Lung (tissue), 12 donors: ENCODE results near the gene PHC3. TPM values are rescaled to one million over a fixed set of nuclear protein-coding genes. Genes with fewer than 3 reads are reported as not detected.
"Not testable (repeated sequence)": the region's sequence is repeated elsewhere in the genome, so short reads cannot be mapped to it uniquely, and the experiment has no call there.

Experiments
- ATAC-seq: fragments of 200-7000 bp; cut with Tn5 transposase; one replicate; pipeline ENCODE4 v1.9.1; 2020; ENCODE audit warnings: moderate number of reproducible peaks; ENCODE audit not compliant: insufficient read depth, low FRiP score
- DNase-seq, 3 donors: peaks; one replicate each; pipeline ENCODE4 v3.0.0-alpha.2; 2013 to 2017
- H3K27ac ChIP-seq, 2 donors: one replicate each; pipeline ENCODE4 v1.5.1; 2013; ENCODE audit warnings: mild to moderate bottlenecking in 2 of 2, moderate library complexity in 2 of 2, control low read depth in 1 of 2, inconsistent platforms in 1 of 2, low read depth in 1 of 2, low read length in 1 of 2
- H3K27me3 ChIP-seq, 3 donors: one replicate each; pipeline ENCODE4 v1.5.1; 2013; ENCODE audit warnings: low read length in 2 of 3; ENCODE audit not compliant: control insufficient read depth in 3 of 3, insufficient read depth in 3 of 3
- H3K36me3 ChIP-seq, 4 donors: one replicate each; pipeline ENCODE4 v1.5.1; 2013; ENCODE audit warnings: low read length in 4 of 4, mild to moderate bottlenecking in 1 of 4, moderate library complexity in 1 of 4; ENCODE audit not compliant: control insufficient read depth in 4 of 4, insufficient read depth in 4 of 4
- H3K4me1 ChIP-seq, 5 donors: one replicate each; pipeline ENCODE4 v1.5.1; 2013; ENCODE audit warnings: low read length in 5 of 5, mild to moderate bottlenecking in 2 of 5, moderate library complexity in 1 of 5; ENCODE audit not compliant: control insufficient read depth in 5 of 5, insufficient read depth in 5 of 5
- H3K4me3 ChIP-seq: one replicate; pipeline ENCODE4 v1.5.1; 2013; ENCODE audit warnings: mild to moderate bottlenecking, control low read depth, moderate library complexity
- H3K9ac ChIP-seq, 2 donors: one replicate each; pipeline ENCODE4 v1.5.1; 2013; ENCODE audit warnings: low read length in 2 of 2, control low read depth in 1 of 2; ENCODE audit not compliant: insufficient read depth in 1 of 2
- H3K9me3 ChIP-seq, 4 donors: one replicate each; pipeline ENCODE4 v1.5.1; 2013; ENCODE audit warnings: low read length in 3 of 4, mild to moderate bottlenecking in 1 of 4, moderate library complexity in 1 of 4; ENCODE audit not compliant: control insufficient read depth in 4 of 4, insufficient read depth in 3 of 4
- WGBS, 2 donors: extraction: QIAGEN DNeasy Blood & Tissue Kit; methylation state at CpG; one replicate each; pipeline ENCODE4 v1.1.7; 2013; 5-methylcytosine and 5-hydroxymethylcytosine counted together
- polyA plus RNA-seq, 2 donors: library from polyadenylated mRNA; stranded (reverse); fragments of 200-250 nt; gene quantifications; one replicate each; pipeline ENCODE4 v1.2.1, GENCODE V29; 2013
- total RNA-seq, 2 donors: library from RNA; depleted of rRNA in 1 of 2; stranded (reverse); fragments of >200 nt in 1 of 2; gene quantifications; one replicate each; pipeline ENCODE4 v1.2.1, GENCODE V29; 2014 to 2021
- TF ChIP-seq, protein P1 (sequence below): IDR thresholded peaks from 2 replicates; pipeline ENCODE4 v1.5.1; 2012; ENCODE audit warnings: mild to moderate bottlenecking; ENCODE audit errors: control extremely low read depth, extremely low read depth
- donor health status: control.
- donor health status: control.
- donor health status: Bipolar disorder and iron deficiency.
- donor health status: healthy.
- donor health status: DM: yes; HTN: yes; CAD: no.

Gene PHC3
- total and polyA plus RNA-seq, 4 donors: 7.6 to 110 (median 31.1) TPM

GRCh38 chr3:170128259-170128976 is 53.1 kb downstream of the PHC3 start:
- Histone ChIP-seq H3K27me3 (no peaks in the 10 kb centered on the region), H3K27ac (no peak overlapping the region), H3K9me3 (peaks cover 0 to 2% (median 0%) of the 10 kb centered on the region in 4 donors), H3K4me1 (peaks cover 0 to 7% (median 0%) of the 10 kb centered on the region in 5 donors), H3K9ac (no peak overlapping the region), H3K4me3 (no peak overlapping the region), H3K36me3 (peaks cover 9 to 19% (median 18%) of the 10 kb centered on the region in 4 donors)
- TF ChIP-seq, protein P1, sequence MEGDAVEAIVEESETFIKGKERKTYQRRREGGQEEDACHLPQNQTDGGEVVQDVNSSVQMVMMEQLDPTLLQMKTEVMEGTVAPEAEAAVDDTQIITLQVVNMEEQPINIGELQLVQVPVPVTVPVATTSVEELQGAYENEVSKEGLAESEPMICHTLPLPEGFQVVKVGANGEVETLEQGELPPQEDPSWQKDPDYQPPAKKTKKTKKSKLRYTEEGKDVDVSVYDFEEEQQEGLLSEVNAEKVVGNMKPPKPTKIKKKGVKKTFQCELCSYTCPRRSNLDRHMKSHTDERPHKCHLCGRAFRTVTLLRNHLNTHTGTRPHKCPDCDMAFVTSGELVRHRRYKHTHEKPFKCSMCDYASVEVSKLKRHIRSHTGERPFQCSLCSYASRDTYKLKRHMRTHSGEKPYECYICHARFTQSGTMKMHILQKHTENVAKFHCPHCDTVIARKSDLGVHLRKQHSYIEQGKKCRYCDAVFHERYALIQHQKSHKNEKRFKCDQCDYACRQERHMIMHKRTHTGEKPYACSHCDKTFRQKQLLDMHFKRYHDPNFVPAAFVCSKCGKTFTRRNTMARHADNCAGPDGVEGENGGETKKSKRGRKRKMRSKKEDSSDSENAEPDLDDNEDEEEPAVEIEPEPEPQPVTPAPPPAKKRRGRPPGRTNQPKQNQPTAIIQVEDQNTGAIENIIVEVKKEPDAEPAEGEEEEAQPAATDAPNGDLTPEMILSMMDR: no peak
- WGBS, 2 donors: 51 to 71% methylated on average over 4 of the region's 4 CpGs
- DNase-seq: no peak
- ATAC-seq: no peak

GRCh38 chr3:170117134-170117533 is 64.4 kb downstream of the PHC3 start:
- no peak for ATAC-seq
- Histone ChIP-seq H3K9me3 (no peaks in the 10 kb centered on the region), H3K4me1 (no peaks in the 10 kb centered on the region), H3K4me3 (no peak overlapping the region), H3K27me3 (no peaks in the 10 kb centered on the region), H3K27ac (no peak overlapping the region), H3K9ac (no peak overlapping the region), H3K36me3 (peaks cover 22 to 36% (median 28%) of the 10 kb centered on the region in 4 donors)
- TF ChIP-seq, protein P1: no peak
- DNase-seq: no peak

DNA sequence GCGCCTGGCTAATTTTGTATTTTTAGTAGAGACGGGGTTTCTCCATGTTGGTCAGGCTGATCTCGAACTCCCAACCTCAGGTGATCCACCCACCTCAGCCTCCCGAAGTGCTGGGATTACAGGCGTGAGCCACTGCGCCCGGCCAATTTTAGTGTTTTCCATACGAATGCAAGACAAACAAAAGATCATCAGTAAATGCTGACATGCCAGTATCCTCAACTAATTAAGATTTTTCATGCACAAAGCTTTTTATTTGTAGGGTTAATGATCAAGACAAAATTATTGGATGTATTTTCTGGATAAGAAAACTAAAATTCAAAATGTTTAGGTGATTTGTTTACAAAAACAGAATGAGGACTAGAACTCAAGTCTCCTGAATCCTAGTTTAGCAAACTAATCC is 67.4 kb downstream of the PHC3 start:
- DNase-seq, H3K9me3 ChIP-seq, H3K4me1 ChIP-seq, H3K27ac ChIP-seq, H3K4me3 ChIP-seq, ATAC-seq, H3K9ac ChIP-seq, H3K27me3 ChIP-seq: not testable (repeated sequence)
- 84 to 96% methylated on average over 8 of the region's 8 CpGs for WGBS, 2 donors
- H3K36me3 ChIP-seq: peaks cover 13 to 26% (median 21%) of the 10 kb centered on the region in 4 donors

GRCh38 chr3:170111147-170111771 is 70.3 kb downstream of the PHC3 start:
- Histone ChIP-seq H3K27me3 (peaks cover 0 to 2% (median 0%) of the 10 kb centered on the region in 3 donors), H3K4me3 (no peak overlapping the region), H3K27ac (no peak overlapping the region), H3K4me1 (no peaks in the 10 kb centered on the region), H3K36me3 (peaks cover 2 to 32% (median 15%) of the 10 kb centered on the region in 4 donors), H3K9me3 (no peaks in the 10 kb centered on the region), H3K9ac (no peak overlapping the region)
- 55 to 73% methylated on average over 9 of the region's 9 CpGs for WGBS, 2 donors
- DNase-seq (no peak), ATAC-seq (no peak)
- TF ChIP-seq, protein P1: no peak
